ENCODE measurements around the gene RAVER1. TPM values are rescaled to one million over a fixed set of nuclear protein-coding genes. Genes with fewer than 3 reads are reported as not detected.
A peak's percentile ranks its signal among the peaks of the same experiment; 100 is the strongest.

Gene RAVER1
- total and polyA plus RNA-seq, 10 of the 15 experiments (the other 5 are each of a cell fraction or from before 2014, with no cell fraction given) = 0.03 to 87.0 (median 12.1) TPM

DNA sequence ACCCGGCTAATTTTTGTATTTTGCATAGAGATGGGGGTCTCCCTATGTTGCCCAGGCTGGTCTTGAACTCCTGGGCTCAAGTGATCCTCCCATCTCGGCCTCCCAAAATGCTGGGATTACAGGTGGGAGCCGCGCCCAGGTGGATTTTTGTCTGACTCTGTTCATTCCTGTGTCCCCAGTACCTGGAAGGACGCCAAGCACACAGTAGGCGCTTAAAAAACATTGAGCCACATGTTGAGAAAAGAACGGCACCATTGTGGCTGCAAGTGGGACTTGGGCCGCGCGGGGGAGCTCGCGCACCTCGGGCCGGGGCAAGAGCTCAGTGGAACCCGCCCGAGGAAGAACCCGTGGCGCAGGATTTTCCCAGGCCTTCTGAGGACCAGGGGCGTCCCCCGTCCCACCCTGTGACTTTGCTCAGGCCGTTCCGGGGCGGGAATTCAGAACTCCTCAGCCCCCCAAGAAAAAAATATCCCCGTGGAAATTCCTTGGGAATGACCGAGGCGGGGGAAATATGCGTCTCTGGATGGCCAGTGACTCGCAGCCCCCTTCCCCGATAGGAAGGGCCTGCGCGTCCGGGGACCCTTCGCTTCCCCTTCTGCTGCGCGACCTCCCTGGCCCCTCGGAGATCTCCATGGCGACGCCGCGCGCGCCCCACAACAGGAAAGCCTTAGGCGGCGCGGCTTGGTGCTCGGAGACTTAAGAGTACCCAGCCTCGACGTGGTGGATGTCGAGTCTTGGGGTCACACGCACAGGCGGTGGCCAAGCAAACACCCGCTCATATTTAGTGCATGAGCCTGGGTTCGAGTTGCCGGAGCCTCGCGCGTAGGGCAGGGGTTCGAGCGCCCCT, 63.8 kb downstream of the RAVER1 start (continued):
- TF ChIP-seq, protein P1, sequence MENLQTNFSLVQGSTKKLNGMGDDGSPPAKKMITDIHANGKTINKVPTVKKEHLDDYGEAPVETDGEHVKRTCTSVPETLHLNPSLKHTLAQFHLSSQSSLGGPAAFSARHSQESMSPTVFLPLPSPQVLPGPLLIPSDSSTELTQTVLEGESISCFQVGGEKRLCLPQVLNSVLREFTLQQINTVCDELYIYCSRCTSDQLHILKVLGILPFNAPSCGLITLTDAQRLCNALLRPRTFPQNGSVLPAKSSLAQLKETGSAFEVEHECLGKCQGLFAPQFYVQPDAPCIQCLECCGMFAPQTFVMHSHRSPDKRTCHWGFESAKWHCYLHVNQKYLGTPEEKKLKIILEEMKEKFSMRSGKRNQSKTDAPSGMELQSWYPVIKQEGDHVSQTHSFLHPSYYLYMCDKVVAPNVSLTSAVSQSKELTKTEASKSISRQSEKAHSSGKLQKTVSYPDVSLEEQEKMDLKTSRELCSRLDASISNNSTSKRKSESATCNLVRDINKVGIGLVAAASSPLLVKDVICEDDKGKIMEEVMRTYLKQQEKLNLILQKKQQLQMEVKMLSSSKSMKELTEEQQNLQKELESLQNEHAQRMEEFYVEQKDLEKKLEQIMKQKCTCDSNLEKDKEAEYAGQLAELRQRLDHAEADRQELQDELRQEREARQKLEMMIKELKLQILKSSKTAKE (IDR thresholded peaks at IDR 0.05; ENCODE audit: low read depth, poor library complexity, severe bottlenecking) = peak; percentile 72
- TF ChIP-seq KLF5 (IDR thresholded peaks at IDR 0.05; ENCODE audit: partially characterized antibody) (peak; percentile 76), CHD2 (IDR thresholded peaks at IDR 0.05; ENCODE audit: borderline replicate concordance, low read depth, low read length) (no peak), GABPA (IDR thresholded peaks at IDR 0.05; ENCODE audit: low read depth) (no peak), MTA3 (IDR thresholded peaks at IDR 0.05; ENCODE audit: borderline replicate concordance, low read length) (no peak), RB1 (IDR thresholded peaks at IDR 0.05; ENCODE audit: borderline replicate concordance) (peak; percentile 67; the same call in 1 of the 2 replicates), STAT1 (conservative IDR thresholded peaks at IDR 0.05) (no peak), FOXM1 (IDR thresholded peaks at IDR 0.05; ENCODE audit: low read depth, low read length) (no peak), CHD4 (IDR thresholded peaks at IDR 0.05) (no peak), MTA2 (IDR thresholded peaks at IDR 0.05; ENCODE audit: low read depth) (peak; percentile 42; the same call in 1 of the 2 replicates), NBN (IDR thresholded peaks at IDR 0.05) (peak; percentile 60; the same call in 1 of the 2 replicates), NFYA (IDR thresholded peaks at IDR 0.05; ENCODE audit: borderline replicate concordance, low read depth, low read length) (no peak)
- TF ChIP-seq, protein P2, sequence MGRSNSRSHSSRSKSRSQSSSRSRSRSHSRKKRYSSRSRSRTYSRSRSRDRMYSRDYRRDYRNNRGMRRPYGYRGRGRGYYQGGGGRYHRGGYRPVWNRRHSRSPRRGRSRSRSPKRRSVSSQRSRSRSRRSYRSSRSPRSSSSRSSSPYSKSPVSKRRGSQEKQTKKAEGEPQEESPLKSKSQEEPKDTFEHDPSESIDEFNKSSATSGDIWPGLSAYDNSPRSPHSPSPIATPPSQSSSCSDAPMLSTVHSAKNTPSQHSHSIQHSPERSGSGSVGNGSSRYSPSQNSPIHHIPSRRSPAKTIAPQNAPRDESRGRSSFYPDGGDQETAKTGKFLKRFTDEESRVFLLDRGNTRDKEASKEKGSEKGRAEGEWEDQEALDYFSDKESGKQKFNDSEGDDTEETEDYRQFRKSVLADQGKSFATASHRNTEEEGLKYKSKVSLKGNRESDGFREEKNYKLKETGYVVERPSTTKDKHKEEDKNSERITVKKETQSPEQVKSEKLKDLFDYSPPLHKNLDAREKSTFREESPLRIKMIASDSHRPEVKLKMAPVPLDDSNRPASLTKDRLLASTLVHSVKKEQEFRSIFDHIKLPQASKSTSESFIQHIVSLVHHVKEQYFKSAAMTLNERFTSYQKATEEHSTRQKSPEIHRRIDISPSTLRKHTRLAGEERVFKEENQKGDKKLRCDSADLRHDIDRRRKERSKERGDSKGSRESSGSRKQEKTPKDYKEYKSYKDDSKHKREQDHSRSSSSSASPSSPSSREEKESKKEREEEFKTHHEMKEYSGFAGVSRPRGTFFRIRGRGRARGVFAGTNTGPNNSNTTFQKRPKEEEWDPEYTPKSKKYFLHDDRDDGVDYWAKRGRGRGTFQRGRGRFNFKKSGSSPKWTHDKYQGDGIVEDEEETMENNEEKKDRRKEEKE (IDR thresholded peaks at IDR 0.05) = no peak
- TF ChIP-seq, protein P3, sequence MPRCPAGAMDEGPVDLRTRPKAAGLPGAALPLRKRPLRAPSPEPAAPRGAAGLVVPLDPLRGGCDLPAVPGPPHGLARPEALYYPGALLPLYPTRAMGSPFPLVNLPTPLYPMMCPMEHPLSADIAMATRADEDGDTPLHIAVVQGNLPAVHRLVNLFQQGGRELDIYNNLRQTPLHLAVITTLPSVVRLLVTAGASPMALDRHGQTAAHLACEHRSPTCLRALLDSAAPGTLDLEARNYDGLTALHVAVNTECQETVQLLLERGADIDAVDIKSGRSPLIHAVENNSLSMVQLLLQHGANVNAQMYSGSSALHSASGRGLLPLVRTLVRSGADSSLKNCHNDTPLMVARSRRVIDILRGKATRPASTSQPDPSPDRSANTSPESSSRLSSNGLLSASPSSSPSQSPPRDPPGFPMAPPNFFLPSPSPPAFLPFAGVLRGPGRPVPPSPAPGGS (IDR thresholded peaks at IDR 0.05; ENCODE audit: borderline replicate concordance, insufficient read depth, low read depth, low read length, poor library complexity, severe bottlenecking) = peak; percentile 15
- TF ChIP-seq, protein P4, sequence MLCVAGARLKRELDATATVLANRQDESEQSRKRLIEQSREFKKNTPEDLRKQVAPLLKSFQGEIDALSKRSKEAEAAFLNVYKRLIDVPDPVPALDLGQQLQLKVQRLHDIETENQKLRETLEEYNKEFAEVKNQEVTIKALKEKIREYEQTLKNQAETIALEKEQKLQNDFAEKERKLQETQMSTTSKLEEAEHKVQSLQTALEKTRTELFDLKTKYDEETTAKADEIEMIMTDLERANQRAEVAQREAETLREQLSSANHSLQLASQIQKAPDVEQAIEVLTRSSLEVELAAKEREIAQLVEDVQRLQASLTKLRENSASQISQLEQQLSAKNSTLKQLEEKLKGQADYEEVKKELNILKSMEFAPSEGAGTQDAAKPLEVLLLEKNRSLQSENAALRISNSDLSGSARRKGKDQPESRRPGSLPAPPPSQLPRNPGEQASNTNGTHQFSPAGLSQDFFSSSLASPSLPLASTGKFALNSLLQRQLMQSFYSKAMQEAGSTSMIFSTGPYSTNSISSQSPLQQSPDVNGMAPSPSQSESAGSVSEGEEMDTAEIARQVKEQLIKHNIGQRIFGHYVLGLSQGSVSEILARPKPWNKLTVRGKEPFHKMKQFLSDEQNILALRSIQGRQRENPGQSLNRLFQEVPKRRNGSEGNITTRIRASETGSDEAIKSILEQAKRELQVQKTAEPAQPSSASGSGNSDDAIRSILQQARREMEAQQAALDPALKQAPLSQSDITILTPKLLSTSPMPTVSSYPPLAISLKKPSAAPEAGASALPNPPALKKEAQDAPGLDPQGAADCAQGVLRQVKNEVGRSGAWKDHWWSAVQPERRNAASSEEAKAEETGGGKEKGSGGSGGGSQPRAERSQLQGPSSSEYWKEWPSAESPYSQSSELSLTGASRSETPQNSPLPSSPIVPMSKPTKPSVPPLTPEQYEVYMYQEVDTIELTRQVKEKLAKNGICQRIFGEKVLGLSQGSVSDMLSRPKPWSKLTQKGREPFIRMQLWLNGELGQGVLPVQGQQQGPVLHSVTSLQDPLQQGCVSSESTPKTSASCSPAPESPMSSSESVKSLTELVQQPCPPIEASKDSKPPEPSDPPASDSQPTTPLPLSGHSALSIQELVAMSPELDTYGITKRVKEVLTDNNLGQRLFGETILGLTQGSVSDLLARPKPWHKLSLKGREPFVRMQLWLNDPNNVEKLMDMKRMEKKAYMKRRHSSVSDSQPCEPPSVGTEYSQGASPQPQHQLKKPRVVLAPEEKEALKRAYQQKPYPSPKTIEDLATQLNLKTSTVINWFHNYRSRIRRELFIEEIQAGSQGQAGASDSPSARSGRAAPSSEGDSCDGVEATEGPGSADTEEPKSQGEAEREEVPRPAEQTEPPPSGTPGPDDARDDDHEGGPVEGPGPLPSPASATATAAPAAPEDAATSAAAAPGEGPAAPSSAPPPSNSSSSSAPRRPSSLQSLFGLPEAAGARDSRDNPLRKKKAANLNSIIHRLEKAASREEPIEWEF (IDR thresholded peaks at IDR 0.05; ENCODE audit: insufficient replicate concordance, low read depth, low read length) = no peak

Measured in GM12878 (cell line).